ENCODE data around the gene NEDD4L.
A peak's percentile ranks its signal among the peaks of the same experiment; 100 is the strongest.

Gene NEDD4L

GRCh38 chr18:58254873-58255511, 211.0 kb downstream of the NEDD4L start (continued):
- no peak for TF ChIP-seq GFI1B (tag by site-specific recombination; IDR thresholded peaks at IDR 0.05)
- no peak for TF ChIP-seq ZNF10 (tag by site-specific recombination; IDR thresholded peaks at IDR 0.05)
- TF ChIP-seq ZNF391 (tag by site-specific recombination; IDR thresholded peaks at IDR 0.05; ENCODE audit: borderline replicate concordance, low read depth) = no peak
- no peak for TF ChIP-seq ZNF302 (tag by site-specific recombination; IDR thresholded peaks at IDR 0.05; ENCODE audit: low read depth)
- no peak for TF ChIP-seq ZNF335 (tag by site-specific recombination; conservative IDR thresholded peaks at IDR 0.05)
- TF ChIP-seq ZNF341 (tag by site-specific recombination; IDR thresholded peaks at IDR 0.05; ENCODE audit: low read depth) = no peak
- no peak for TF ChIP-seq HOXD13 (CRISPR knock-in tag; IDR thresholded peaks at IDR 0.05; ENCODE audit: borderline replicate concordance)
- TF ChIP-seq ZNF777 (tag by site-specific recombination; IDR thresholded peaks at IDR 0.05; ENCODE audit: borderline replicate concordance) = no peak
- no peak for TF ChIP-seq ZNF175 (tag by site-specific recombination; IDR thresholded peaks at IDR 0.05)
- no peak for TF ChIP-seq ZNF529 (tag by site-specific recombination; IDR thresholded peaks at IDR 0.05; ENCODE audit: insufficient replicate concordance)
- TF ChIP-seq SETDB1 (IDR thresholded peaks at IDR 0.05; ENCODE audit: insufficient read length, low read length) = peak; percentile 26
- TF ChIP-seq ZNF362 (tag by site-specific recombination; IDR thresholded peaks at IDR 0.05) = no peak
- peak; percentile 23; the same call in 1 of the 2 replicates for TF ChIP-seq OSR2 (tag by site-specific recombination; IDR thresholded peaks at IDR 0.05)
- TF ChIP-seq ZBTB20 (tag by site-specific recombination; IDR thresholded peaks at IDR 0.05) = 0 out of 2 replicates have a peak, but pooled peaks have one; percentile 30
- TF ChIP-seq ZNF580 (tag by site-specific recombination; IDR thresholded peaks at IDR 0.05) = no peak
- no peak for TF ChIP-seq ZBTB10 (tag by site-specific recombination; IDR thresholded peaks at IDR 0.05)
- TF ChIP-seq ZNF19 (tag by site-specific recombination; IDR thresholded peaks at IDR 0.05; ENCODE audit: low read depth) = no peak
- TF ChIP-seq GLIS1 (tag by site-specific recombination; IDR thresholded peaks at IDR 0.05) = peak; percentile 18; the same call in 1 of the 2 replicates
- TF ChIP-seq YY1 (tag by site-specific recombination; IDR thresholded peaks at IDR 0.05) = no peak
- TF ChIP-seq IKZF3 (tag by site-specific recombination; IDR thresholded peaks at IDR 0.05) = peak; percentile 19; the same call in 1 of the 2 replicates
- no peak; the same call in 1 of the 2 replicates for TF ChIP-seq KLF9 (tag by site-specific recombination; IDR thresholded peaks at IDR 0.05; ENCODE audit: low read depth)
- TF ChIP-seq ZNF354C (tag by site-specific recombination; IDR thresholded peaks at IDR 0.05; ENCODE audit: borderline replicate concordance, low read depth) = no peak
- TF ChIP-seq GLIS2 (tag by site-specific recombination; IDR thresholded peaks at IDR 0.05) = no peak
- no peak for TF ChIP-seq EGR2 (tag by site-specific recombination; IDR thresholded peaks at IDR 0.05; ENCODE audit: low read depth)
- no peak for TF ChIP-seq ZNF518A (tag by site-specific recombination; conservative IDR thresholded peaks at IDR 0.05; ENCODE audit: low read depth)
- TF ChIP-seq ZNF473 (tag by site-specific recombination; IDR thresholded peaks at IDR 0.05) = no peak
- no peak for TF ChIP-seq ZNF513 (tag by site-specific recombination; IDR thresholded peaks at IDR 0.05)
- no peak for TF ChIP-seq ZNF747 (tag by site-specific recombination; IDR thresholded peaks at IDR 0.05)
- TF ChIP-seq ZNF664 (tag by site-specific recombination; IDR thresholded peaks at IDR 0.05) = no peak
- TF ChIP-seq YY2 (tag by site-specific recombination; IDR thresholded peaks at IDR 0.05) = no peak
